Measurements from ENCODE around the gene TRAF3IP1.

DNA sequence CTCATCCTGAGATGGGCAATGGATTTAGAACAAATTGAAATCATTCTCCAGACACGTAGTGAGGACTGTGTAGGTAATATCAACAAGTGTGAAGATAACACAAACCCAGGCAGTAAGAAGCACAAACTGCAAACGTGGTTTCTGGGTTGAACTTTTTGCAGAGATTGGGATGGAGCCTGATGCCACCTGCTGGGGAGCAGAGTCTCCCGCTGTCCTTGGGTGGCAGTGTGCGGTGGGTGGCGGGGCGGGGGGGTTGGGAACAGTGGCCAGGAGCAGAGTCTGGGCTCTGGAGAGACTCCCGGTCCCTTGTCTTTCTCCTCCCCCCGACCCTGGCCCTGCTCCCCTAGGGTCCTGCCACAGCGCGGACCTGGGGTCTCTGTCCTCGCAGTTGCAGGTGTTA lies 19.5 kb downstream of the TRAF3IP1 start:
- TF ChIP-seq EZH2 (IDR thresholded peaks at IDR 0.05): no peak
- TF ChIP-seq POLR2AphosphoS5 (IDR thresholded peaks at IDR 0.05; ENCODE audit: borderline replicate concordance, low read depth, low read length): no peak
